NCI-H146 (cell line): ENCODE results near the gene CIB1.

ENCODE experiments used
- DNase-seq: peaks from one replicate; lab custom pipeline; 2025; lab: John Stamatoyannopoulos, UW

CIB1 gene

GRCh38 chr15:90214553-90215196 is 19.1 kb downstream of the CIB1 start:
- DNase-seq, result no peak

GRCh38 chr15:90213818-90214204 is 19.9 kb downstream of the CIB1 start:
- DNase-seq, result no peak

- DNase-seq, result no peak
These were observed 20.5 kb downstream of the CIB1 start for GRCh38 chr15:90213122-90213817.

- no peak for DNase-seq
These were observed 21.3 kb downstream of the CIB1 start for GRCh38 chr15:90212221-90213098.

- DNase-seq, result no peak
These were observed 22.1 kb downstream of the CIB1 start for GRCh38 chr15:90211440-90212143.

GRCh38 chr15:90211009-90211408 is 22.7 kb downstream of the CIB1 start:
- no peak for DNase-seq

GRCh38 chr15:90210593-90210992 is 23.1 kb downstream of the CIB1 start:
- DNase-seq, result no peak

- DNase-seq, result no peak
These were observed 24.1 kb downstream of the CIB1 start for GRCh38 chr15:90209591-90209990.

GRCh38 chr15:90208356-90208755 is 25.4 kb downstream of the CIB1 start:
- DNase-seq, result no peak

GRCh38 chr15:90207252-90207651 is 26.5 kb downstream of the CIB1 start:
- no peak for DNase-seq

GRCh38 chr15:90205886-90206285 is 27.9 kb downstream of the CIB1 start:
- no peak for DNase-seq

GRCh38 chr15:90205050-90205848 is 28.5 kb downstream of the CIB1 start:
- DNase-seq, result no peak

- peak; percentile 75 for DNase-seq
These were observed 29.8 kb downstream of the CIB1 start for GRCh38 chr15:90203922-90204321.

GRCh38 chr15:90203473-90203872 is 30.3 kb downstream of the CIB1 start:
- no peak for DNase-seq

- no peak for DNase-seq
These were observed 30.8 kb downstream of the CIB1 start for GRCh38 chr15:90202929-90203328.

- peak; percentile 17 for DNase-seq
These were observed 31.8 kb downstream of the CIB1 start for GRCh38 chr15:90201944-90202375.

- DNase-seq, result peak; percentile 70
These were observed 32.4 kb downstream of the CIB1 start, which contains the start of gene SEMA4B for GRCh38 chr15:90201130-90201943. Gene SEMA4B (plus strand): TSS chr15:90201330. CDS start chr15:90201579, 249 bp downstream.

- DNase-seq, result no peak
These were observed 33.1 kb downstream of the CIB1 start for GRCh38 chr15:90200534-90201129.

- DNase-seq, result no peak
These were observed 39.1 kb downstream of the CIB1 start for GRCh38 chr15:90194655-90195054.
